Natural killer cell (primary cell): ENCODE results near the gene GMFB. TPM values are rescaled to one million over a fixed set of nuclear protein-coding genes. Genes with fewer than 3 reads are reported as not detected.

Experiments
- ATAC-seq, 3 donors: fragments of 150-1000 bp in 2 of 3; fragments of 200-7000 bp in 1 of 3; cut with Tn5 transposase; 1 replicate in 1 of 3; 2 replicates in 2 of 3; pipeline ENCODE4 v1.10.0; 2021; ENCODE audit warnings: mild to moderate bottlenecking in 2 of 3, moderate library complexity in 2 of 3
- DNase-seq, 2 donors: peaks; one replicate each; pipeline versions ENCODE4 v3.0.0 to v3.0.0-alpha.2; 2013 to 2021; ENCODE audit warnings: mixed read lengths in 1 of 2
- H3K27ac ChIP-seq: one replicate; pipeline ENCODE4 v1.5.1; 2013; ENCODE audit warnings: mild to moderate bottlenecking, low read length
- H3K27me3 ChIP-seq: one replicate; pipeline ENCODE4 v1.6.1; 2013; ENCODE audit warnings: low read length; ENCODE audit not compliant: control insufficient read depth, insufficient read depth
- H3K36me3 ChIP-seq: one replicate; pipeline ENCODE4 v1.6.1; 2013; ENCODE audit warnings: low read length; ENCODE audit not compliant: control insufficient read depth, insufficient read depth
- H3K4me1 ChIP-seq: one replicate; pipeline ENCODE4 v1.6.1; 2013; ENCODE audit warnings: low read length; ENCODE audit not compliant: control insufficient read depth, insufficient read depth
- H3K4me3 ChIP-seq: one replicate; pipeline ENCODE4 v1.5.1; 2013; ENCODE audit warnings: low read length
- H3K9me3 ChIP-seq: one replicate; pipeline ENCODE4 v1.6.1; 2013; ENCODE audit warnings: low read length; ENCODE audit not compliant: control insufficient read depth, insufficient read depth
- H3K27ac Mint-ChIP-seq, 2 donors: one replicate each; pipeline ENCODE4 v1.8.0; 2022; ENCODE audit warnings: mild to moderate bottlenecking in 2 of 2, mixed read lengths in 2 of 2, moderate library complexity in 1 of 2
- H3K27me3 Mint-ChIP-seq, 2 donors: one replicate each; pipeline ENCODE4 v1.8.0; 2022; ENCODE audit warnings: low read depth in 2 of 2, mixed read lengths in 2 of 2
- H3K36me3 Mint-ChIP-seq: one replicate; pipeline ENCODE4 v1.8.0; 2022; ENCODE audit warnings: mixed read lengths
- H3K4me1 Mint-ChIP-seq, 2 donors: one replicate each; pipeline ENCODE4 v1.8.0; 2022; ENCODE audit warnings: mixed read lengths in 2 of 2
- H3K4me3 Mint-ChIP-seq: one replicate; pipeline ENCODE4 v1.8.0; 2022; ENCODE audit warnings: mild to moderate bottlenecking, moderate library complexity, mixed read lengths
- H3K9me3 Mint-ChIP-seq, 2 donors: one replicate each; pipeline ENCODE4 v1.8.0; 2022; ENCODE audit warnings: mixed read lengths in 2 of 2
- WGBS: methylation state at CpG from one replicate; pipeline ENCODE4 v1.1.7; 2013; ENCODE audit warnings: missing lambda C conversion rate; ENCODE audit not compliant: insufficient coverage; 5-methylcytosine and 5-hydroxymethylcytosine counted together
- intact Hi-C: fragments of 100-400 bp; cut with micrococcal nuclease; formaldehyde crosslinking; loops from one replicate; pipeline ENCODE4 v1.14.2; 2022
- total RNA-seq, 4 donors: library from RNA; stranded (reverse); fragments of 120-200 nt in 1 of 4; gene quantifications; one replicate each; pipeline versions ENCODE4 v1.2.3 to v1.2.4, GENCODE V29; 2013 to 2022
- TF ChIP-seq, protein P1 (sequence below): fragments of 200-600 bp; IDR thresholded peaks from one replicate; pipeline ENCODE4 v1.8.0; 2022; ENCODE audit warnings: antibody characterized with exemption

GMFB gene
- total RNA-seq, 3 donors from 2014 or later (not counting 1 experiment from before 2014, with no cell fraction given), result 46.4 to 55.1 (median 52.8) TPM

GRCh38 chr14:54428527-54428926 is 60.3 kb downstream of the GMFB start:
- H3K27ac Mint-ChIP-seq, result no peak overlapping the region
- intact Hi-C loops, result no loop called here

GRCh38 chr14:54427871-54428270 is 60.9 kb downstream of the GMFB start:
- Histone ChIP-seq H3K36me3 (peaks cover 40% of the 10 kb centered on the region), H3K9me3 (no peaks in the 10 kb centered on the region), H3K4me3 (no peak overlapping the region), H3K27me3 (no peaks in the 10 kb centered on the region), H3K27ac (no peak overlapping the region), H3K4me1 (no peaks in the 10 kb centered on the region)
- intact Hi-C loops, result no loop called here
- DNase-seq, result no peak
- no CpG with 5 or more reads among the region's 3 CpGs for WGBS
- TF ChIP-seq, protein P1, sequence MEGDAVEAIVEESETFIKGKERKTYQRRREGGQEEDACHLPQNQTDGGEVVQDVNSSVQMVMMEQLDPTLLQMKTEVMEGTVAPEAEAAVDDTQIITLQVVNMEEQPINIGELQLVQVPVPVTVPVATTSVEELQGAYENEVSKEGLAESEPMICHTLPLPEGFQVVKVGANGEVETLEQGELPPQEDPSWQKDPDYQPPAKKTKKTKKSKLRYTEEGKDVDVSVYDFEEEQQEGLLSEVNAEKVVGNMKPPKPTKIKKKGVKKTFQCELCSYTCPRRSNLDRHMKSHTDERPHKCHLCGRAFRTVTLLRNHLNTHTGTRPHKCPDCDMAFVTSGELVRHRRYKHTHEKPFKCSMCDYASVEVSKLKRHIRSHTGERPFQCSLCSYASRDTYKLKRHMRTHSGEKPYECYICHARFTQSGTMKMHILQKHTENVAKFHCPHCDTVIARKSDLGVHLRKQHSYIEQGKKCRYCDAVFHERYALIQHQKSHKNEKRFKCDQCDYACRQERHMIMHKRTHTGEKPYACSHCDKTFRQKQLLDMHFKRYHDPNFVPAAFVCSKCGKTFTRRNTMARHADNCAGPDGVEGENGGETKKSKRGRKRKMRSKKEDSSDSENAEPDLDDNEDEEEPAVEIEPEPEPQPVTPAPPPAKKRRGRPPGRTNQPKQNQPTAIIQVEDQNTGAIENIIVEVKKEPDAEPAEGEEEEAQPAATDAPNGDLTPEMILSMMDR, result no peak
- Mint-ChIP-seq H3K27me3 (no peaks in the 10 kb centered on the region), H3K36me3 (no peaks in the 10 kb centered on the region), H3K4me1 (peaks cover 0 to 4% of the 10 kb centered on the region in 2 donors), H3K9me3 (no peaks in the 10 kb centered on the region), H3K4me3 (no peak overlapping the region), H3K27ac (no peak overlapping the region)
- ATAC-seq, result no peak

More at GRCh38 chr14:54428527-54428926, 60.3 kb downstream of the GMFB start:
- Histone ChIP-seq H3K27me3 (no peaks in the 10 kb centered on the region), H3K36me3 (peaks cover 40% of the 10 kb centered on the region), H3K27ac (no peak overlapping the region), H3K4me1 (no peaks in the 10 kb centered on the region), H3K4me3 (no peak overlapping the region), H3K9me3 (no peaks in the 10 kb centered on the region)
- Mint-ChIP-seq H3K4me1 (peaks cover 0 to 4% of the 10 kb centered on the region in 2 donors), H3K4me3 (no peak overlapping the region), H3K36me3 (no peaks in the 10 kb centered on the region), H3K27me3 (no peaks in the 10 kb centered on the region), H3K9me3 (no peaks in the 10 kb centered on the region)
- DNase-seq (no peak), ATAC-seq (no peak)
- WGBS, result 100% methylated on average over 2 of the region's 2 CpGs
- TF ChIP-seq, protein P1, result no peak

DNA sequence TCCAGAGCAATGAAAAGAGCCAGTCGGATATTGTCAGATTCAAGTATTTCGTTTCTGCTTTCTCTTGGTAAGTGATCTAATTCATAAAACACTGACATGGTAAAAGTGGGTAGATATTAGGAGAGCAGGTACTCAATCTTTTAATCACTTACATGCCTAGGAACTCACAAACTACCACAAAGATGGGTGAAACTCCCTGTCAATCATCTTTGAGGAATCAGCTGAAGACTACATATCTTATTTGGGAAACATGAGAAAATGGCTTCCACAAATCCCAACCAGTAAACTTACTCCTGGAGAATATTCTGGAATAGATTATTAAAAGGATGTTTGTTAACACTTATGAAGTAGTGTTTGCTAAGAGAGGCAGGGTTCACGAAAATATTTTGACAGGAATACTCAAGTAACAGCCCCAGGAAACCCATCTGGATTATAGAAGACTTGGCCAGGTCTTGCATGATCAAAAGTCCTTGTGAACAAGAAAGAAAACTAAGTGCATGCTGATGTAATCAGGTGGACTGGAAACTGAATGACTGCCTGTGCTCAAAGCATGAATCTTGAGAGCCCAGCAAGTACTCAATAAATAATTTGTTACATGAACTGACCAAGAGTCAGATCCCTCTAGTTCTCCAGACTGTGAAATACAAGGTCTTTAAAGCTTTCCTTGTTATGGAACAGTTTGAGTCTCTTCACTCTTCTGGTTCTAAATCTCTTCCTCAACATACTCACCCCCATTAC is 63.1 kb downstream of the GMFB start:
- ATAC-seq (no peak), DNase-seq (no peak)
- TF ChIP-seq, protein P1, result no peak
- Histone ChIP-seq H3K27ac (no peak overlapping the region), H3K27me3 (no peaks in the 10 kb centered on the region), H3K4me1 (no peaks in the 10 kb centered on the region), H3K4me3 (no peak overlapping the region), H3K36me3 (peaks cover 38% of the 10 kb centered on the region), H3K9me3 (no peaks in the 10 kb centered on the region)
- Mint-ChIP-seq H3K4me1 (peaks cover 0 to 4% of the 10 kb centered on the region in 2 donors), H3K27me3 (no peaks in the 10 kb centered on the region), H3K4me3 (no peak overlapping the region), H3K9me3 (no peaks in the 10 kb centered on the region), H3K36me3 (no peaks in the 10 kb centered on the region), H3K27ac (no peak overlapping the region)
- intact Hi-C loops, result no loop called here
- 96% methylated on average over 3 of the region's 3 CpGs for WGBS

- H3K4me1 ChIP-seq, result no peaks in the 10 kb centered on the region
- DNase-seq (no peak), ATAC-seq (no peak)
- H3K27me3 ChIP-seq, result no peaks in the 10 kb centered on the region
- H3K9me3 Mint-ChIP-seq, result no peaks in the 10 kb centered on the region
- WGBS, result 100% methylated on average over 1 of the region's 2 CpGs
- H3K27me3 Mint-ChIP-seq, result no peaks in the 10 kb centered on the region
- no peak overlapping the region for H3K4me3 Mint-ChIP-seq
- intact Hi-C loops, result no loop called here
- H3K9me3 ChIP-seq, result no peaks in the 10 kb centered on the region
- H3K27ac ChIP-seq, result no peak overlapping the region
- no peak overlapping the region for H3K4me3 ChIP-seq
- TF ChIP-seq, protein P1, result no peak
- H3K27ac Mint-ChIP-seq, result no peak overlapping the region
- H3K36me3 ChIP-seq, result peaks cover 33% of the 10 kb centered on the region
- peaks cover 0 to 8% of the 10 kb centered on the region in 2 donors for H3K4me1 Mint-ChIP-seq
- no peaks in the 10 kb centered on the region for H3K36me3 Mint-ChIP-seq
Measured at GRCh38 chr14:54425068-54425467, 63.7 kb downstream of the GMFB start.
